PC-3 (cell line): ENCODE measurements around the gene IQCN. TPM values are rescaled to one million over a fixed set of nuclear protein-coding genes. Genes with fewer than 3 reads are reported as not detected.

ENCODE experiments used
- ATAC-seq: fragments of 200-7000 bp; cut with Tn5 transposase; 2 replicates; pipeline ENCODE4 v1.9.1; 2020; ENCODE audit warnings: mild to moderate bottlenecking, moderate library complexity
- BruUV-seq: library from RNA; stranded (reverse); fragments of 400-500 nt; replicated peaks from 2 replicates; lab custom pipeline; 2021; lab: Mats Ljungman, UMichigan
- CTCF ChIA-PET: fragments of 300-600 bp; sonication (Branson Sonifier 250); formaldehyde crosslinking; loops from one replicate; lab custom pipeline; 2022; ENCODE audit warnings: antibody characterized with exemption; lab: Charles Lee
- POLR2A ChIA-PET: fragments of 300-600 bp; sonication (Branson Sonifier 250); formaldehyde crosslinking; loops from one replicate; lab custom pipeline; 2022; ENCODE audit warnings: antibody characterized with exemption; ENCODE audit not compliant: unreplicated experiment; lab: Charles Lee
- DNase-seq: peaks from one replicate; pipeline ENCODE4 v3.0.0-alpha.2; 2015
- H2AFZ ChIP-seq: fragments of 300-600 bp; sonication (generic); 2 replicates; pipeline ENCODE4 v1.6.0; 2016; ENCODE audit warnings: antibody characterized with exemption, low read length
- H3F3A ChIP-seq: fragments of 300-600 bp; sonication (generic); one replicate; pipeline ENCODE4 v1.6.0; 2017; ENCODE audit warnings: antibody characterized with exemption, low read length, control low read depth, mild to moderate bottlenecking; ENCODE audit not compliant: unreplicated experiment
- H3K27ac ChIP-seq: fragments of 300-600 bp; sonication (generic); 2 replicates; pipeline ENCODE4 v1.5.1; 2016; ENCODE audit warnings: mild to moderate bottlenecking, low read length
- H3K27me3 ChIP-seq: fragments of 300-600 bp; sonication (generic); 2 replicates; pipeline ENCODE4 v1.6.1; 2016; ENCODE audit warnings: low read length, mixed read lengths
- H3K36me3 ChIP-seq: fragments of 300-600 bp; sonication (generic); 2 replicates; pipeline ENCODE4 v1.6.1; 2016; ENCODE audit warnings: low read depth, mixed run types, low read length, mixed read lengths
- H3K4me1 ChIP-seq: fragments of 300-600 bp; sonication (generic); 2 replicates; pipeline ENCODE4 v1.5.1; 2016; ENCODE audit warnings: low read length; ENCODE audit not compliant: insufficient read depth
- H3K4me2 ChIP-seq: fragments of 300-600 bp; sonication (generic); 2 replicates; pipeline ENCODE4 v1.6.0; 2016; ENCODE audit warnings: low read length
- H3K4me3 ChIP-seq: fragments of 300-600 bp; sonication (generic); 2 replicates; pipeline ENCODE4 v1.5.1; 2016; ENCODE audit warnings: mild to moderate bottlenecking, low read length, mixed read lengths
- H3K79me2 ChIP-seq: fragments of 300-600 bp; sonication (generic); 2 replicates; pipeline ENCODE4 v1.6.1; 2017; ENCODE audit warnings: low read length, mixed read lengths
- H3K9ac ChIP-seq: fragments of 300-600 bp; sonication (generic); 2 replicates; pipeline ENCODE4 v1.6.0; 2016; ENCODE audit warnings: mild to moderate bottlenecking, low read length
- H3K9me2 ChIP-seq: fragments of 300-600 bp; sonication (generic); replicated peaks from 2 replicates; pipeline ENCODE4 v1.6.1; 2016; ENCODE audit warnings: mixed run types, low read length, mixed read lengths
- H3K9me3 ChIP-seq: fragments of 300-600 bp; sonication (generic); 2 replicates; pipeline ENCODE4 v1.6.1; 2016; ENCODE audit warnings: low read length, mixed read lengths
- H4K20me1 ChIP-seq: fragments of 300-600 bp; sonication (generic); 2 replicates; pipeline ENCODE4 v1.6.1; 2016; ENCODE audit warnings: low read length, mixed read lengths
- EZH2 ChIP-seq: fragments of 300-600 bp; sonication (generic); IDR thresholded peaks from one replicate; pipeline ENCODE4 v1.6.1; 2017; ENCODE audit warnings: antibody characterized with exemption, mild to moderate bottlenecking, low read length; ENCODE audit not compliant: unreplicated experiment
- EZH2phosphoT487 ChIP-seq: fragments of 300-600 bp; sonication (generic); IDR thresholded peaks from 2 replicates; pipeline ENCODE4 v1.6.1; 2018; ENCODE audit warnings: mild to moderate bottlenecking, antibody characterized with exemption, low read length, borderline replicate concordance
- intact Hi-C: fragments of 100-400 bp; cut with micrococcal nuclease; formaldehyde crosslinking; loops from 2 replicates; pipeline ENCODE4 v1.9.0; 2023
- total RNA-seq: library from RNA; depleted of rRNA; stranded (reverse); fragments of >200 nt; gene quantifications from 2 replicates; pipeline ENCODE4 v1.2.3, GENCODE V29; 2014
- TF ChIP-seq, protein P1 (sequence below): fragments of 300-600 bp; sonication (generic); conservative IDR thresholded peaks from 2 replicates; pipeline ENCODE4 v1.5.1; 2017; ENCODE audit warnings: antibody characterized with exemption, low read depth, mild to moderate bottlenecking, low read length

The IQCN gene
- total RNA-seq, 1 experiment from 2014 or later, result 0.33 TPM

DNA sequence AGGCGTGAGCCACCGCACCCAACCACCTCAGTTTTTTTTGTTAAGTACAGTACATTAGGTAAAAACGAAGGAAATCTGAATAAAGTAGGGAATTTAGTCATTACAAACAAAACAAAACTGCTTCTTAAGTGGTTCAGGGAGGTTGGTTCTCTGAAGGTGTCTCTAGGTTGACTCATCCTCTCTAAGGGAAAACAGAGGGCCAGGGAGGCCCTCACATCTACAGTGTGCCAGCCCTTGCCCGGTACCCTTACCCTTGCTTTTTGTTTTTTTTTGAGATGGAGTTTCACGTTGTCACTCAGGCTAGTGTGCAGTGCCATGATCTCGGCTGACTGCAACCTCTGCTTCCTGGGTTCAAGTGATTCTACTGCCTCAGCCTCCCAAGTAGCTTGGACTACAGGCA, 24.3 kb upstream of the IQCN start:
- DNase-seq, result no peak
- ATAC-seq, result no peak
- TF ChIP-seq EZH2 (no peak), EZH2phosphoT487 (no peak)
- TF ChIP-seq, protein P1, sequence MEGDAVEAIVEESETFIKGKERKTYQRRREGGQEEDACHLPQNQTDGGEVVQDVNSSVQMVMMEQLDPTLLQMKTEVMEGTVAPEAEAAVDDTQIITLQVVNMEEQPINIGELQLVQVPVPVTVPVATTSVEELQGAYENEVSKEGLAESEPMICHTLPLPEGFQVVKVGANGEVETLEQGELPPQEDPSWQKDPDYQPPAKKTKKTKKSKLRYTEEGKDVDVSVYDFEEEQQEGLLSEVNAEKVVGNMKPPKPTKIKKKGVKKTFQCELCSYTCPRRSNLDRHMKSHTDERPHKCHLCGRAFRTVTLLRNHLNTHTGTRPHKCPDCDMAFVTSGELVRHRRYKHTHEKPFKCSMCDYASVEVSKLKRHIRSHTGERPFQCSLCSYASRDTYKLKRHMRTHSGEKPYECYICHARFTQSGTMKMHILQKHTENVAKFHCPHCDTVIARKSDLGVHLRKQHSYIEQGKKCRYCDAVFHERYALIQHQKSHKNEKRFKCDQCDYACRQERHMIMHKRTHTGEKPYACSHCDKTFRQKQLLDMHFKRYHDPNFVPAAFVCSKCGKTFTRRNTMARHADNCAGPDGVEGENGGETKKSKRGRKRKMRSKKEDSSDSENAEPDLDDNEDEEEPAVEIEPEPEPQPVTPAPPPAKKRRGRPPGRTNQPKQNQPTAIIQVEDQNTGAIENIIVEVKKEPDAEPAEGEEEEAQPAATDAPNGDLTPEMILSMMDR, result no peak
- BruUV-seq, result no TSS peak
- Histone ChIP-seq H3K9ac (no peak overlapping the region), H3K9me3 (no peaks in the 10 kb centered on the region), H3K4me2 (no peak overlapping the region), H3K4me1 (peaks cover 8% of the 10 kb centered on the region), H2AFZ (no peak overlapping the region), H3K36me3 (no peaks in the 10 kb centered on the region), H3K27me3 (no peaks in the 10 kb centered on the region), H4K20me1 (no peaks in the 10 kb centered on the region), H3K4me3 (no peak overlapping the region), H3K9me2 (no peaks in the 10 kb centered on the region), H3K27ac (no peak overlapping the region), H3K79me2 (no peaks in the 10 kb centered on the region), H3F3A (no peaks in the 10 kb centered on the region)
- ChIA-PET POLR2A (no interaction called here), CTCF (no interaction called here)
- intact Hi-C loops, result no loop called here

DNA sequence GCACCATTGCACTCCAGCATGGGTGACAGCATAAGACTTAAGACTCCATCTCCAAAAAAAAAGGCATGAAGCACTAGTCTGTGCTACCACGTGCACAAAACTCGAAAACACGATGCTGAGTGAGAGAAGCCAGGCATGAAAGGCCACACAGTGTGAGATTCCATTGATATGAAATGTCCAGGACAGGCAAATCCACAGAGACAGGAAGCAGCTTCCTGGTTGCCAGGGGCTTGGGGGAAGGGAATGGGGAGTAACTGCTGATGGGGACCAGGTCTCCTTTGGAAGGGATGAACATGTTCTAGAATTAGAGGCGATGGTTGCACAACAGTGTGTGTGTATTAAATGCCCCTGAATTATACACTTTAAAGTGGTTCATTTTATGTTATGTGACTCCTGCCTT, 23.1 kb upstream of the IQCN start:
- intact Hi-C loops, result no loop called here
- Histone ChIP-seq H3K27me3 (no peaks in the 10 kb centered on the region), H3K9ac (no peak overlapping the region), H3K4me3 (no peak overlapping the region), H3K79me2 (no peaks in the 10 kb centered on the region), H3K27ac (no peak overlapping the region), H3K36me3 (no peaks in the 10 kb centered on the region), H3K4me1 (peaks cover 16% of the 10 kb centered on the region), H3K9me2 (no peaks in the 10 kb centered on the region), H4K20me1 (no peaks in the 10 kb centered on the region), H3F3A (no peaks in the 10 kb centered on the region), H3K4me2 (no peak overlapping the region), H3K9me3 (no peaks in the 10 kb centered on the region), H2AFZ (no peak overlapping the region)
- no TSS peak for BruUV-seq
- ChIA-PET CTCF (no interaction called here), POLR2A (no interaction called here)
- DNase-seq (no peak), ATAC-seq (no peak)
- TF ChIP-seq, protein P1, result no peak
- TF ChIP-seq EZH2, result no peak
- no peak for TF ChIP-seq EZH2phosphoT487

DNA sequence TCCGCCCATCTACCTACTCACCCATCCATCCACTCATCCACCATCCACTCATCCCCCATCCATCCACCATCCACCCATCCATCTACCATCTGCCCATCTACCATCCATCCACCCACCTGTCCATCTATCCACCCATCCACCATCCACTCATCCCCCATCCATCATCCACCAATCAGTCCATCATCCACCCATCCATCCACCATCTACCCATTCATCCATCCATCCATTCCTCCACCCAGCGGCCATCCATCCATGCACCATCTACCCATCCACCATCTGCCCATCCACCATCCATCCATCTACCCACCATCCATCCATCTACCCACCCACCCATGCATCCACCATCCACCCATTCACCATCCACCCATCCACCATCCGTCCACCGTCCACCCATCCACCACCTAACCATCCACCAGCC, 20.8 kb upstream of the IQCN start:
- intact Hi-C loops, result no loop called here
- Histone ChIP-seq H3K4me2 (no peak overlapping the region), H2AFZ (no peak overlapping the region), H3K4me1 (peaks cover 17% of the 10 kb centered on the region), H3K36me3 (no peaks in the 10 kb centered on the region), H3K4me3 (no peak overlapping the region), H3K79me2 (no peaks in the 10 kb centered on the region), H3K27ac (no peak overlapping the region), H3K9me3 (no peaks in the 10 kb centered on the region), H3K9ac (no peak overlapping the region), H4K20me1 (no peaks in the 10 kb centered on the region), H3F3A (no peaks in the 10 kb centered on the region), H3K9me2 (no peaks in the 10 kb centered on the region), H3K27me3 (no peaks in the 10 kb centered on the region)
- no peak for DNase-seq
- BruUV-seq, result no TSS peak
- no peak for ATAC-seq
- ChIA-PET CTCF (no interaction called here), POLR2A (no interaction called here)
- TF ChIP-seq, protein P1, result no peak
- TF ChIP-seq EZH2phosphoT487, result no peak
- TF ChIP-seq EZH2, result no peak
